EH (cell line): Measurements from ENCODE around the gene CCDC85B.
"Not testable (repeated sequence)": the region's sequence is repeated elsewhere in the genome, so short reads cannot be mapped to it uniquely, and the experiment has no call there.

Experiments
- DNase-seq: peaks from one replicate; pipeline ENCODE4 v3.0.0-alpha.2; 2015; ENCODE audit warnings: low read depth

The CCDC85B gene

GRCh38 chr11:65887723-65888162 is 2.7 kb upstream of the CCDC85B start:
- peak; percentile 67 for DNase-seq

DNA sequence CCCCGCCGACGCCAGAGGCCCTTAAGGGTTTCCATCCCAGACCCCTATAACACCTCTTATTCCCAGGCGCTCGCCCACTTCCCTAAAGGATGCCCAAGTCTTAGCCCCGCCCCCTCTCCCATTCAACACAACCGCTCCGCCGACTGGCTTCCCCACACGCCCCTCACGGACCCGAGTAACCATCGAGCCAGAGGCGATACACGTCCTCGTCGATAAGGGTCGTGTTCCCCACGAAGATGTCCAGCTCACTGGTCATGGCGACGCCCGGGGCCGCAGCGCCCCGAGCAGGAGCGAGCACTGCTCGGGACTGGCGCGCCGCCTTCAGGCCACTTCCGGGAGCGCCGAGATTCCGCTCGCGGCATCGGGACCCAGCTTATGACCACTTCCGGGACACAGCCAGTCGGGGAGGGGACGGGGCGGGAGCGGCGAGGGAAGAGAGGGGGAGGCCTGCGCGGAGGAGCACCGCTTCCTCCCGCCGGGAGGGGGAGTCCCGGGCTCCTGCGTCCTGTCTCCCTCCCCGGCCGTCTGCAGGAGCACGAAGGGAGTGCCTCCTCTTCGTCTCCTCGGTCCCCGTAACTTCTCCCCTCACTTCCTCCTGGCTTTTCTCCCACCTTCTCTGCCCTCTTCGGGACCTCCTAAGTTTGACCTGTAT is 2.2 kb upstream of the CCDC85B start, which contains the start of gene FIBP:
TSS of gene FIBP (minus strand) at position 309 of the 652 bp plus-strand sequence. CDS start at position 256, 53 bp downstream.
- DNase-seq: peak; percentile 97

- peak; percentile 56 for DNase-seq
Observed at GRCh38 chr11:65891219-65892136, 1.0 kb downstream of the CCDC85B start.

GRCh38 chr11:65892137-65892540 is 1.7 kb downstream of the CCDC85B start:
- not testable (repeated sequence) for DNase-seq

DNA sequence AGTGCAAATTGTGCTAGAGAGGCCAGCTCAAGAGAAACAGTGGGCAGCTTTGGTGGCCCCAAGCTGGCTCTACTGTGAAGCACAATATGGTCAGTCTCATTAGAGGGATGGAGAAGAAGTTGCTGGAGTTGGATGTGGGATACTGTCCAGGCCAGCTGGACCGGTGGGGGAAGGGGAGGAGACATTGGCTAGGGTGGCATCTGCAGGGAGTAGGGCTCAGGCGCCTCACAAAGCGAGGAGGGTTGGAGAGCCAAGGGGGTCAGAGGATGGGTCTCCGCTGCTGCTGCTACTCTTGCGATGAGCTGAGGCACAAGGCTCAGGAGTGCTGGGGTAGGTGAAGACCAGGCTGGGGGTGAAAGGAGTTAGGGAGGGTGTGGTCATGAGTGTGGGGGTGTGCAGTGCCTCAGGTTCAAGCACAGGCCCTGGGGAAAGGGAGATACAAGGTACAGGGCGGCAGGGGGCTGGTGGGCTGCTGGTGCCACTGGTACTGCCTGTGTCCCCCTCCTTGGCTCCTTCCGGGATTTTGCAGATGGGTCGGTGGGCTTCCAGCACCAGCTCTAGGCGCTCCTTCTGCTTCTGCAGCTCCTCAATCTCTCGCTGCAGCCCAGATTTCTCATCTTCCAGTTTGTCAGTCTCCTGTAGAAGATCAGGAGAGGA is 2.3 kb downstream of the CCDC85B start:
- DNase-seq: no peak

- no peak for DNase-seq
Observed at GRCh38 chr11:65894034-65894591, 3.6 kb downstream of the CCDC85B start.

GRCh38 chr11:65895482-65895981 is 5.1 kb downstream of the CCDC85B start:
- no peak for DNase-seq

GRCh38 chr11:65896034-65896999 is 5.8 kb downstream of the CCDC85B start:
- DNase-seq: no peak

- DNase-seq: no peak
Observed at GRCh38 chr11:65897020-65897471, 6.6 kb downstream of the CCDC85B start.

- peak; percentile 54 for DNase-seq
Observed at GRCh38 chr11:65898656-65899355, 8.3 kb downstream of the CCDC85B start.

- DNase-seq: peak; percentile 87
Observed at GRCh38 chr11:65899356-65900124, 9.1 kb downstream of the CCDC85B start.

DNA sequence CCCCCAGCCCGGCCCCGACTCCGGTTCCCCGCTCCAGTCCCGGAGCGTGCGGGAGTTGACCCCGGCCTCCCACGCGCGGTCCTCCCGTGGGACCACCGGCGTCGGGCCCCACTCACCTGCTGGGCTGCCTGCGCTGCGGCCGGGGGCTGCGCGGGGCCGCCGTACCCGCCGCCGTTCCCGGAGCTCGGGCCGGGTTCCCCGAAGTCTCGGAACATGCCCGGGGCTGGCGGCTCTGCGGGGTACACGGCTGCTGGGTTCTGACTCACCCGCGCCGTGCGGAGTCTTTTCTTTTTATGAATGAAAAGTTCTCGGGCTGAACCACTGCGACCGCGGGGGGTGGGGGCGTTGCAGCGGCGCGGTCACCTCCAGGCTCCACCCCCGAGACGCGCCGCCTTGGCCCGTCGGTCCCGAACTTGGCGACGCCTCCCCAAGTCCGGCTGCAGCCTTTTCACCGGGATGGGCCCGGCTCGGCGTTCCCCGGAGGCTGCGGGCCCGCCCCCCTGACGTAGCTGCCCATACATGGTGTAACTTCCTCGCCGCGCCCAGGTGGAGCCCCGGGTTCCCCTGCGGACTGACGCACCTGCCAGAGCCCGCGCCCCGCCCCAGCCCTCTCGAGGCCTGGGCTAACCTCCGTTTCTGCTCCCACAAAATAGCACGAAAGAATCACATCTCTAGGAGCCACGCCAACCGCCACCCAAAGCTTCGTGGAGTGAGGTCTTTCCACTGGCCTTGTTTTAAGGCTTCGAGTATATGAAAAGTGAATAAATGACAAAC is 9.8 kb downstream of the CCDC85B start, which contains the start of gene FOSL1:
TSS of gene FOSL1 (minus strand) at position 264 of the 774 bp plus-strand sequence. CDS start at position 215, 49 bp downstream.
- DNase-seq: peak; percentile 95

DNA sequence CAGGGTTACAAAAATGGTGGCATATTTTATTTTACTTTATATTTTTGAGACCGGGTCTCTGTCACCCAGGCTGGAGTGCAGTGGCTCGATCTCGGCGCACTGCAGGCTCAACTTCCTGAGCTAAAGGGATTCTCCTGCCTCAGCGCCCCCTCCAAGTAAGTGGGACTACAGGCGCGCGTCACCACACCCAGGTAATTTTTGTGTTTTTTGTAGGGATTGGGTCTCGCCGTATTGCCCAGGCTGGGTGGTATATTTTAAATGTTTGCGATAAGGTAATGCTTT is 10.4 kb downstream of the CCDC85B start:
- DNase-seq: no peak

GRCh38 chr11:65903068-65903481 is 12.6 kb downstream of the CCDC85B start:
- peak; percentile 97 for DNase-seq

DNA sequence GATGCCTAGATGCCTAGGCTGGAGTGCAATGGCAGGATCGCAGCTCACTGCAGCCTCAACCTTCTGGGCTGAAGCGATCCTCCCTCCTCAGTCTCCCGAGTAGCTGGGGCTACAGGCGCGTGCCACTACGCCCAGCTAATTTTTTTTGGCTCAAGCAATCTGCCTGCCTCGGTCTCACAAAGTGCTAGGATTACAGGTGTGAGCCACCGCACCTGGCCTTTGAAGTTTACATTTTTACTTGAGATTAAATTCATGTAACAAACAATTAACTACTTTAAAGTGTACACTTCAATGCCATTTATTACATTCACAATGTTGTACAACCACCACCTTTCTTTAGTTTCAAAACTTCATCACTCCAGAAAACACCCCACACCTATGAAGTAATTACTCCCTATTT is 13.2 kb downstream of the CCDC85B start:
- DNase-seq: no peak

DNA sequence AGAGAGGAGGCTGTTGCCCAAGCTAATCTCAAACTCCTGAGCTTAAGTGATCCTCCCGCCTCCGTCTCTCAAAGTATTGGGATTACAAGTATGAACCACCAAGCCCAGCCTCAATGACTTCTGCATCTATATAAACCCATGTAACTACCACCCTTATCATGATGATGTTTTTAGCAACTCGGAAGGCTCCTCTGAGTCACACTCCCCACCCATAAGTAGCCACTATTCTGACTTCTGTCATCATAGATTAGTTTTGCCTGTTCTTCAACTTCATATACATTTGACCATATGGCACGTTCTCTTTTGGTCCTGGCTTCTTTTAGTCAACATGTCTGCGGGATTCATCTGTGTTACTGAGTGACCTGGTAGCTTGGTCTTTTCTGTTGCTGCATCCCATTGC is 16.1 kb downstream of the CCDC85B start:
- peak; percentile 48 for DNase-seq

DNA sequence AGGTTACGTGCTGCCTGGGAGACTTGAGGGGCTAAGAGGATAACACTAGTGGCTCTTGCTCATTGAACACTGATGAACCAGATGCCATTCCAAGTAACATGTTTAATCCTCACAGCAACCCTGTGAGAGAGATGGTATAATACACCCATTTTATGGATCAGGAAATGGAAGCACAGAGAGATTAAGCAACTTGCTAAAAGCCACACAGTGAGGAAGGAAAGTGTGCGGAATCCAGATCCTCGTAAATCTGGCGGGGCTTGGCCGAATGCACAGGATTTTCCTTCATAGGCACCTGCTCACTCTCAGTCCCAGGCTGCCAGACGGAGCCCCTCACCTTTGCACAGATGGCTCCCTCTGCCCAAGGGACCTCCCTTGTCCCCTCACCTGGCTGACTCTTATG is 17.4 kb downstream of the CCDC85B start:
- DNase-seq: no peak
